Kidney epithelial cell (primary cell): ENCODE results near the gene PCDHGA1. TPM values are rescaled to one million over a fixed set of nuclear protein-coding genes. Genes with fewer than 3 reads are reported as not detected.

ENCODE experiments used
- DNase-seq: peaks from one replicate; pipeline ENCODE4 v3.0.0-alpha.2; 2010; ENCODE audit warnings: low read depth
- H3K27me3 ChIP-seq: 2 replicates; pipeline ENCODE4 v1.6.0; 2011; ENCODE audit warnings: low read length; ENCODE audit not compliant: control insufficient read depth, insufficient read depth
- H3K36me3 ChIP-seq: 2 replicates; pipeline ENCODE4 v1.5.1; 2011; ENCODE audit warnings: low read length; ENCODE audit not compliant: control insufficient read depth, insufficient read depth
- H3K4me3 ChIP-seq: 2 replicates; pipeline ENCODE4 v1.5.1; 2011; ENCODE audit warnings: low read depth, mild to moderate bottlenecking, control low read depth, low read length
- total RNA-seq: library from RNA; depleted of rRNA; stranded (reverse); fragments of >200 nt; gene quantifications from 2 replicates; pipeline ENCODE4 v1.2.3, GENCODE V29; 2015
- TF ChIP-seq, protein P1 (sequence below): IDR thresholded peaks from 2 replicates; pipeline ENCODE4 v1.5.1; 2011; ENCODE audit warnings: mild to moderate bottlenecking, moderate library complexity, low read length, control low read depth, inconsistent platforms; ENCODE audit not compliant: insufficient read depth, poor library complexity, severe bottlenecking

PCDHGA1 gene
- total RNA-seq, 1 donor from 2014 or later = 0.67 TPM

DNA sequence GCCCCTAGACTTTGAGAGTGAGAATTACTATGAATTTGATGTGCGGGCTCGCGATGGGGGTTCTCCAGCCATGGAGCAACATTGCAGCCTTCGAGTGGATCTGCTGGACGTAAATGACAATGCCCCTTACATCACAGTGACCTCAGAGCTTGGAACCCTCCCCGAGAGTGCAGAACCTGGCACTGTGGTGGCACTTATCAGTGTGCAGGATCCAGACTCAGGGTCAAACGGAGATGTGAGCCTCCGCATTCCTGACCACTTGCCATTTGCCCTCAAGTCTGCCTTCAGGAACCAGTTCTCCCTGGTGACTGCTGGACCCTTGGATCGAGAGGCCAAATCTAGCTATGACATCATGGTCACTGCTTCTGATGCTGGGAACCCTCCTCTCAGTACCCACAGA is 155.8 kb downstream of the PCDHGA1 start:
- Histone ChIP-seq H3K27me3 (peaks cover 14% of the 10 kb centered on the region), H3K4me3 (no peak overlapping the region), H3K36me3 (no peaks in the 10 kb centered on the region)
- no peak for DNase-seq
- TF ChIP-seq, protein P1, sequence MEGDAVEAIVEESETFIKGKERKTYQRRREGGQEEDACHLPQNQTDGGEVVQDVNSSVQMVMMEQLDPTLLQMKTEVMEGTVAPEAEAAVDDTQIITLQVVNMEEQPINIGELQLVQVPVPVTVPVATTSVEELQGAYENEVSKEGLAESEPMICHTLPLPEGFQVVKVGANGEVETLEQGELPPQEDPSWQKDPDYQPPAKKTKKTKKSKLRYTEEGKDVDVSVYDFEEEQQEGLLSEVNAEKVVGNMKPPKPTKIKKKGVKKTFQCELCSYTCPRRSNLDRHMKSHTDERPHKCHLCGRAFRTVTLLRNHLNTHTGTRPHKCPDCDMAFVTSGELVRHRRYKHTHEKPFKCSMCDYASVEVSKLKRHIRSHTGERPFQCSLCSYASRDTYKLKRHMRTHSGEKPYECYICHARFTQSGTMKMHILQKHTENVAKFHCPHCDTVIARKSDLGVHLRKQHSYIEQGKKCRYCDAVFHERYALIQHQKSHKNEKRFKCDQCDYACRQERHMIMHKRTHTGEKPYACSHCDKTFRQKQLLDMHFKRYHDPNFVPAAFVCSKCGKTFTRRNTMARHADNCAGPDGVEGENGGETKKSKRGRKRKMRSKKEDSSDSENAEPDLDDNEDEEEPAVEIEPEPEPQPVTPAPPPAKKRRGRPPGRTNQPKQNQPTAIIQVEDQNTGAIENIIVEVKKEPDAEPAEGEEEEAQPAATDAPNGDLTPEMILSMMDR = no peak

DNA sequence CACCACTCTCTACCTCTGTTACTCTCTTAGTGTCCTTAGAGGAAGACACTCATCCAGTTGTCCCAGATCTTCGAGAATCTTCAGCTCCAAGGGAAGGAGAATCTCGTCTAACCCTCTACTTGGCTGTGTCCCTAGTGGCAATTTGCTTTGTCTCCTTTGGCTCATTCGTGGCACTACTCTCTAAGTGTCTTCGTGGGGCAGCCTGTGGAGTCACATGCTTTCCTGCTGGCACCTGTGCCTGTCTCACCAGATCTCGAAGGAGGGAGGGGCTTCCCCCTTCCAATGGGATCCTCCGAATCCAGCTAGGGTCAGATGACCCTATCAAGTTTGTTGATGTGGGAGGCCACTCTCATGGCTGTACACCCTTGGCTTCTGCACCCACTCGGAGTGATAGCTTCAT is 156.8 kb downstream of the PCDHGA1 start:
- peaks cover 25% of the 10 kb centered on the region for H3K27me3 ChIP-seq
- DNase-seq = no peak
- H3K4me3 ChIP-seq = no peak overlapping the region
- no peaks in the 10 kb centered on the region for H3K36me3 ChIP-seq
- TF ChIP-seq, protein P1 = no peak

DNA sequence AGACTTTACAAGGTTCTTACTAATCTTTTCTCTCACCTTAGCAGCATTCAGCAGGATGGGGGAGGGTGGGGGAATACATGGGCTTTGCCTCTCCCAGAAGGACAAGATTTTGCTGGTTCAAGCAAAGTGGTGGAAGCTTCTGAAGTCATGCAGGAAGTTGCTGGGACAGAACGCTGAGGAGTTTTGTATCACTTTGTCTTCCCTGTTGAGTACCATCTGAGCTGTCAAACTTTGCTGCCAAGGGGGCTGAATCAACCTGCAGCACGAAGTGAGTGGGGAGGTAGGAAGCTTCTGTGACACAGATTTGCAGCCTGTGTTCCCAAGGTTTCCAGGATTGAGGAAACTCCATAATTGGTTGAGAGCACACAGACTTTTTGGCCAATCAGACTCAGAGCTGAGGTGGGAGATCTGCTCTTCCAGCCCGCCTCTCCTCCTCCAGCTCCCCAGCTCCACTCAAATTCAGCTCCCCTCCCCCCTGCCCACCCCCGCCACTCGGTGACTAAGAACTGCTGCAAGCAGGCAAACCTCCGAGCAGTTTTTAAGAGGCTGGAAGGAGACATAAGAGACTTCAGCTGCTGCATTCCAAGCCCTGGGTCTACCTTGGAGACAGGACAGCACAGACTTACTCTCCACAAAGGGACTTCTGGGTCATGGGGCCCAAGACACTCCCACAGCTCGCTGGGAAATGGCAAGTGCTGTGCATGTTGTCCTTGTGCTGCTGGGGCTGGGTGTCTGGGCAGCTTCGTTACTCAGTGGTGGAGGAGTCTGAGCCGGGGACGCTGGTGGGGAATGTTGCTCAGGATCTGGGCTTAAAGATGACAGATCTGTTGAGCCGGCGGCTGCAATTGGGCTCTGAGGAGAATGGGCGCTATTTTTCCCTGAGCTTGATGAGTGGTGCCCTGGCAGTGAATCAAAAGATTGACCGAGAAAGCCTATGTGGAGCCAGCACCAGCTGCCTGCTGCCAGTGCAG is 158.6 kb downstream of the PCDHGA1 start, which contains the start of gene PCDHGC5:
TSS of gene PCDHGC5 (plus strand) at position 491 of the 971 bp plus-strand sequence. CDS start at position 651, 160 bp downstream.
- TF ChIP-seq, protein P1 = no peak
- DNase-seq = no peak
- Histone ChIP-seq H3K36me3 (no peaks in the 10 kb centered on the region), H3K27me3 (peaks cover 31% of the 10 kb centered on the region), H3K4me3 (no peak within 1 kb of the TSS)

DNA sequence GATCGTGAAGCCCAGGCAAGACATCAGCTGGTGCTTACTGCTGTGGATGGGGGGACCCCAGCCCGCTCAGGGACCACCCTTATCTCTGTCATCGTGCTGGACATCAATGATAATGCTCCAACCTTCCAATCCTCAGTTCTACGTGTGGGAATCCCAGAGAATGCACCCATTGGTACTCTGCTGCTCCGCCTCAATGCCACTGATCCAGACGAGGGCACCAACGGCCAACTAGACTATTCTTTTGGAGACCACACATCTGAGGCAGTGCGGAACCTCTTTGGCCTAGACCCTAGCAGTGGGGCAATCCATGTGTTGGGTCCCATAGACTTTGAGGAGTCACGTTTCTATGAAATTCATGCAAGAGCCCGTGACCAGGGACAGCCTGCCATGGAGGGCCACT is 159.5 kb downstream of the PCDHGA1 start:
- no peak overlapping the region for H3K4me3 ChIP-seq

DNA sequence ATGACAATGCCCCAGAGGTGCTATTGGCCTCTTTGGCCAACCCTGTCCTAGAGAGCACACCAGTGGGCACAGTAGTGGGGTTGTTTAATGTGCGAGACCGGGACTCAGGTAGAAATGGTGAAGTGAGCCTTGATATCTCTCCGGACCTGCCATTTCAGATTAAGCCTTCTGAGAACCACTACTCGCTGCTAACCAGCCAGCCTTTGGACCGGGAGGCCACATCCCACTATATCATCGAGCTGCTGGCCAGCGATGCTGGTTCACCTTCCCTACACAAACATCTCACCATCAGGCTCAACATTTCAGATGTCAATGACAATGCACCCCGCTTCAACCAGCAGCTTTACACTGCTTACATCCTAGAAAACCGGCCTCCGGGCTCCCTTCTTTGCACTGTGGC is 160.0 kb downstream of the PCDHGA1 start:
- TF ChIP-seq, protein P1 = no peak
- H3K4me3 ChIP-seq = no peak overlapping the region
- no peaks in the 10 kb centered on the region for H3K36me3 ChIP-seq
- H3K27me3 ChIP-seq = peaks cover 28% of the 10 kb centered on the region
- DNase-seq = no peak

More for the DNA sequence above, 159.5 kb downstream of the PCDHGA1 start:
- no peak for DNase-seq
- H3K27me3 ChIP-seq = peaks cover 31% of the 10 kb centered on the region
- H3K36me3 ChIP-seq = no peaks in the 10 kb centered on the region
- TF ChIP-seq, protein P1 = no peak
